ENCODE results near the gene ATXN7L3. TPM values are rescaled to one million over a fixed set of nuclear protein-coding genes. Genes with fewer than 3 reads are reported as not detected.

Gene ATXN7L3
- total and polyA plus RNA-seq, 9 of the 15 experiments (the other 6 are each of a cell fraction or from before 2014, with no cell fraction given), result 0.62 to 66.1 (median 33.2) TPM

DNA sequence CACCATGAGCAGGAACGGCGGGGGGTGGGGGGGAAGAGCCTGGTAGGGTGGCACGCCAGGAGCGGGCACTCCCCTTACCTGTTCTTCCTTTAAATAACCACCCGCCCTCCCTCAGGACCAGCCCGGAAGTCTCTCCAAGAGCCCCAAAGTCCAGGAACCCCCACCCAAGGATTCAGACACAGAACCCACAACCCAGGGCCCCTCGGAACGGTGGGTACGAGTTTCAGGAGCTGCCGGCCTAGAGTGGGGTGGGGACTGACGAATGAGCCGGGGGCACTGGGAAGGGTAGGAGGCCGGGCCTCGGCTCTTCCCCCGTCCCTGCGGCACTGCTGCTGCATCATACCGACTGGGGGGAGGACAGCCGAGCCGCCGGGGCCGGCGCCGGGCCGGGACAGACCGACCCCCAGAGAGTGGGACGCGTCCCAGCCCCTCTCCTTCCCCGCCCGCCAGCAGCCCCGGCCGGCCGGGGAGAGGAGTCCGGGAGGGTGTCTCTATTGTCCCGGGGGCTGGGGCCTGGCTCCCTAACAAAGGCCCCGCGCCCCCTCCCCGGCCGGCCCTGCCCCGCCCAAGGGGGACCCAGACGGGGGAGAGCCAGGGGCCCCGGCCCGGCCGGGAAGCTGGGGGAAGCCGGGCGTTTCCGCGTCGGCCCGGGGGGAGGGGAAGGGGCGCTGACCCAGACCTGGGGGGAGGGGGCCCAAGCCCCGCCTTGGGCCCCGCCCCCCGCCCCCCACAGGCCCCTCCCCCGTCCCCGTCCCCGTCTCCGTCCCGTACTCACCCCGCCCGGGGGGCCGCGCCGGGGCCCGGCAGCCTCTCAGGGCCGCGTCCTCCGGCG is 747 bp downstream of the ATXN7L3 start (continued):
- TF ChIP-seq ZNF184 (CRISPR knock-in tag; IDR thresholded peaks at IDR 0.05), result no peak
- TF ChIP-seq, protein P1, sequence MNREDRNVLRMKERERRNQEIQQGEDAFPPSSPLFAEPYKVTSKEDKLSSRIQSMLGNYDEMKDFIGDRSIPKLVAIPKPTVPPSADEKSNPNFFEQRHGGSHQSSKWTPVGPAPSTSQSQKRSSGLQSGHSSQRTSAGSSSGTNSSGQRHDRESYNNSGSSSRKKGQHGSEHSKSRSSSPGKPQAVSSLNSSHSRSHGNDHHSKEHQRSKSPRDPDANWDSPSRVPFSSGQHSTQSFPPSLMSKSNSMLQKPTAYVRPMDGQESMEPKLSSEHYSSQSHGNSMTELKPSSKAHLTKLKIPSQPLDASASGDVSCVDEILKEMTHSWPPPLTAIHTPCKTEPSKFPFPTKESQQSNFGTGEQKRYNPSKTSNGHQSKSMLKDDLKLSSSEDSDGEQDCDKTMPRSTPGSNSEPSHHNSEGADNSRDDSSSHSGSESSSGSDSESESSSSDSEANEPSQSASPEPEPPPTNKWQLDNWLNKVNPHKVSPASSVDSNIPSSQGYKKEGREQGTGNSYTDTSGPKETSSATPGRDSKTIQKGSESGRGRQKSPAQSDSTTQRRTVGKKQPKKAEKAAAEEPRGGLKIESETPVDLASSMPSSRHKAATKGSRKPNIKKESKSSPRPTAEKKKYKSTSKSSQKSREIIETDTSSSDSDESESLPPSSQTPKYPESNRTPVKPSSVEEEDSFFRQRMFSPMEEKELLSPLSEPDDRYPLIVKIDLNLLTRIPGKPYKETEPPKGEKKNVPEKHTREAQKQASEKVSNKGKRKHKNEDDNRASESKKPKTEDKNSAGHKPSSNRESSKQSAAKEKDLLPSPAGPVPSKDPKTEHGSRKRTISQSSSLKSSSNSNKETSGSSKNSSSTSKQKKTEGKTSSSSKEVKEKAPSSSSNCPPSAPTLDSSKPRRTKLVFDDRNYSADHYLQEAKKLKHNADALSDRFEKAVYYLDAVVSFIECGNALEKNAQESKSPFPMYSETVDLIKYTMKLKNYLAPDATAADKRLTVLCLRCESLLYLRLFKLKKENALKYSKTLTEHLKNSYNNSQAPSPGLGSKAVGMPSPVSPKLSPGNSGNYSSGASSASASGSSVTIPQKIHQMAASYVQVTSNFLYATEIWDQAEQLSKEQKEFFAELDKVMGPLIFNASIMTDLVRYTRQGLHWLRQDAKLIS (CRISPR knock-in tag; IDR thresholded peaks at IDR 0.05), result no peak
- TF ChIP-seq, protein P2, sequence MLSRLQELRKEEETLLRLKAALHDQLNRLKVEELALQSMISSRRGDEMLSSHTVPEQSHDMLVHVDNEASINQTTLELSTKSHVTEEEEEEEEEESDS (CRISPR knock-in tag; IDR thresholded peaks at IDR 0.05), result no peak
- no peak for TF ChIP-seq MEF2D (tag; conservative IDR thresholded peaks at IDR 0.05; ENCODE audit: low read depth)
- no peak for TF ChIP-seq MCM3 (IDR thresholded peaks at IDR 0.05)

All from K562 (cell line).